ENCODE data around the gene ZPR1.
A peak's percentile ranks its signal among the peaks of the same experiment; 100 is the strongest.

GRCh38 chr11:116787786-116788486, at the start of gene ZPR1:
- TF ChIP-seq CTCF (conservative IDR thresholded peaks at IDR 0.05; ENCODE audit: low read depth, low read length) (no peak), POLR2A (IDR thresholded peaks at IDR 0.05; ENCODE audit: low read depth, low read length) (peak; percentile 85)
